HepG2 (cell line): ENCODE results near the gene GATAD2B. TPM values are rescaled to one million over a fixed set of nuclear protein-coding genes. Genes with fewer than 3 reads are reported as not detected.

Source experiments
- CENPX ChIP-seq: sonication (generic); formaldehyde crosslinking; IDR thresholded peaks from 2 replicates; pipeline ENCODE4 v1.9.0; 2021; ENCODE audit warnings: mild to moderate bottlenecking, missing genetic modification reagents, moderate library complexity
- KDM5B ChIP-seq: sonication (generic); formaldehyde crosslinking; IDR thresholded peaks from 2 replicates; pipeline ENCODE4 v1.4.0; 2020; ENCODE audit warnings: missing genetic modification reagents, mild to moderate bottlenecking, borderline replicate concordance
- KLF11 ChIP-seq: IDR thresholded peaks from 2 replicates; pipeline ENCODE4 v1.6.1; 2016; ENCODE audit warnings: missing compliant biosample characterization
- MYC ChIP-seq: sonication (generic); formaldehyde crosslinking; IDR thresholded peaks from 2 replicates; pipeline ENCODE4 v1.9.0; 2021; ENCODE audit warnings: missing genetic modification reagents, borderline replicate concordance
- NONO ChIP-seq, 2 experiments: fragments of 450-650 bp in 1 of 2; sonication (generic) in 1 of 2; formaldehyde crosslinking in 1 of 2; IDR thresholded peaks in 1 of 2; conservative IDR thresholded peaks in 1 of 2; 2 replicates each; pipeline versions ENCODE4 v1.6.1 to v1.8.0; 2017 to 2022; ENCODE audit warnings: mild to moderate bottlenecking in 1 of 2, missing genetic modification reagents in 1 of 2, moderate library complexity in 1 of 2
- NRL ChIP-seq: sonication (generic); formaldehyde crosslinking; IDR thresholded peaks from 2 replicates; pipeline ENCODE4 v1.5.0; 2020; ENCODE audit warnings: missing genetic modification reagents, mild to moderate bottlenecking, moderate library complexity, borderline replicate concordance
- ZNF350 ChIP-seq: sonication (generic); formaldehyde crosslinking; IDR thresholded peaks from 2 replicates; pipeline ENCODE4 v1.4.0; 2020; ENCODE audit warnings: mild to moderate bottlenecking, low read depth, missing genetic modification reagents, borderline replicate concordance
- ZNF567 ChIP-seq: sonication (generic); formaldehyde crosslinking; IDR thresholded peaks from 2 replicates; pipeline ENCODE4 v1.8.1; 2023; ENCODE audit warnings: mild to moderate bottlenecking, missing genetic modification reagents, borderline replicate concordance
- ZNF589 ChIP-seq: sonication (generic); formaldehyde crosslinking; conservative IDR thresholded peaks from 2 replicates; pipeline ENCODE4 v1.8.0; 2022; ENCODE audit warnings: mild to moderate bottlenecking, moderate library complexity, missing genetic modification reagents
- ZNF639 ChIP-seq: conservative IDR thresholded peaks from 2 replicates; pipeline ENCODE4 v1.6.1; 2018; ENCODE audit warnings: missing genetic modification reagents
- ZNF652 ChIP-seq: IDR thresholded peaks from 2 replicates; pipeline ENCODE4 v1.6.1; 2016; ENCODE audit warnings: low read depth, borderline replicate concordance
- ZNF776 ChIP-seq: sonication (generic); formaldehyde crosslinking; IDR thresholded peaks from 2 replicates; pipeline ENCODE4 v1.4.0; 2020; ENCODE audit warnings: mild to moderate bottlenecking, missing genetic modification reagents
- ZNF780A ChIP-seq: sonication (generic); formaldehyde crosslinking; IDR thresholded peaks from 2 replicates; pipeline ENCODE4 v1.8.0; 2022; ENCODE audit warnings: mild to moderate bottlenecking, missing genetic modification reagents, moderate library complexity
- ZSCAN9 ChIP-seq: IDR thresholded peaks from 2 replicates; pipeline ENCODE4 v1.6.1; 2016; ENCODE audit warnings: borderline replicate concordance
- polyA plus RNA-seq, 8 experiments: library from polyadenylated mRNA; depleted of rRNA in 3 of 8; stranded (reverse) in 7 of 8; unstranded in 1 of 8; fragments of >200 nt; fragmentation: Illumina TruSeq in 4 of 8; extraction: Trizol in 4 of 8; gene quantifications; 2 replicates each; pipeline versions ENCODE4 v1.2.1 to v1.2.3, GENCODE V29; 2011 to 2016; ENCODE audit warnings: low read depth in 4 of 8, missing spikeins in 1 of 8, mixed read lengths in 1 of 8; ENCODE audit not compliant: insufficient read depth in 1 of 8
- total RNA-seq, 5 experiments: library from RNA; depleted of rRNA; stranded (reverse); fragments of >200 nt; fragmentation: Illumina TruSeq; extraction: Trizol; gene quantifications; 2 replicates each; pipeline ENCODE4 v1.2.3, GENCODE V29; 2016; ENCODE audit warnings: low read depth in 1 of 5
- TF ChIP-seq, protein P1 (sequence below): IDR thresholded peaks from 2 replicates; pipeline ENCODE4 v1.6.1; 2018; ENCODE audit warnings: missing genetic modification reagents
- TF ChIP-seq, protein P2 (sequence below): sonication (generic); formaldehyde crosslinking; IDR thresholded peaks from 2 replicates; pipeline ENCODE4 v1.4.0; 2020; ENCODE audit warnings: missing genetic modification reagents
- TF ChIP-seq, protein P3 (sequence below): sonication (generic); formaldehyde crosslinking; IDR thresholded peaks from 2 replicates; pipeline ENCODE4 v1.4.0; 2020; ENCODE audit warnings: missing genetic modification reagents

Gene GATAD2B
- total and polyA plus RNA-seq, 2 of the 13 experiments (the other 11 are each of a cell fraction or from before 2014, with no cell fraction given), result 3.2 to 5.2 TPM

GRCh38 chr1:153922076-153922971 lies 448 bp downstream of the GATAD2B start (continued):
- TF ChIP-seq NONO (IDR thresholded peaks at IDR 0.05), result no peak
- TF ChIP-seq NONO (CRISPR knock-in tag; conservative IDR thresholded peaks at IDR 0.05), result 0 out of 2 replicates have a peak, but pooled peaks have one; percentile 24
- no peak for TF ChIP-seq ZNF780A
- TF ChIP-seq, protein P1, sequence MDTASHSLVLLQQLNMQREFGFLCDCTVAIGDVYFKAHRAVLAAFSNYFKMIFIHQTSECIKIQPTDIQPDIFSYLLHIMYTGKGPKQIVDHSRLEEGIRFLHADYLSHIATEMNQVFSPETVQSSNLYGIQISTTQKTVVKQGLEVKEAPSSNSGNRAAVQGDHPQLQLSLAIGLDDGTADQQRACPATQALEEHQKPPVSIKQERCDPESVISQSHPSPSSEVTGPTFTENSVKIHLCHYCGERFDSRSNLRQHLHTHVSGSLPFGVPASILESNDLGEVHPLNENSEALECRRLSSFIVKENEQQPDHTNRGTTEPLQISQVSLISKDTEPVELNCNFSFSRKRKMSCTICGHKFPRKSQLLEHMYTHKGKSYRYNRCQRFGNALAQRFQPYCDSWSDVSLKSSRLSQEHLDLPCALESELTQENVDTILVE (CRISPR knock-in tag), result 0 out of 2 replicates have a peak, but pooled peaks have one; percentile 33
- TF ChIP-seq KLF11 (CRISPR knock-in tag), result no peak
- no peak for TF ChIP-seq ZNF776 (CRISPR knock-in tag)
- TF ChIP-seq ZNF567 (CRISPR knock-in tag), result no peak
- no peak for TF ChIP-seq NRL (CRISPR knock-in tag)
- TF ChIP-seq ZNF639 (CRISPR knock-in tag), result 0 out of 2 replicates have a peak, but pooled peaks have one; percentile 24
- peak; percentile 62; the same call in 1 of the 2 replicates for TF ChIP-seq MYC (CRISPR knock-in tag)
- TF ChIP-seq ZNF589, result no peak
- TF ChIP-seq, protein P2, sequence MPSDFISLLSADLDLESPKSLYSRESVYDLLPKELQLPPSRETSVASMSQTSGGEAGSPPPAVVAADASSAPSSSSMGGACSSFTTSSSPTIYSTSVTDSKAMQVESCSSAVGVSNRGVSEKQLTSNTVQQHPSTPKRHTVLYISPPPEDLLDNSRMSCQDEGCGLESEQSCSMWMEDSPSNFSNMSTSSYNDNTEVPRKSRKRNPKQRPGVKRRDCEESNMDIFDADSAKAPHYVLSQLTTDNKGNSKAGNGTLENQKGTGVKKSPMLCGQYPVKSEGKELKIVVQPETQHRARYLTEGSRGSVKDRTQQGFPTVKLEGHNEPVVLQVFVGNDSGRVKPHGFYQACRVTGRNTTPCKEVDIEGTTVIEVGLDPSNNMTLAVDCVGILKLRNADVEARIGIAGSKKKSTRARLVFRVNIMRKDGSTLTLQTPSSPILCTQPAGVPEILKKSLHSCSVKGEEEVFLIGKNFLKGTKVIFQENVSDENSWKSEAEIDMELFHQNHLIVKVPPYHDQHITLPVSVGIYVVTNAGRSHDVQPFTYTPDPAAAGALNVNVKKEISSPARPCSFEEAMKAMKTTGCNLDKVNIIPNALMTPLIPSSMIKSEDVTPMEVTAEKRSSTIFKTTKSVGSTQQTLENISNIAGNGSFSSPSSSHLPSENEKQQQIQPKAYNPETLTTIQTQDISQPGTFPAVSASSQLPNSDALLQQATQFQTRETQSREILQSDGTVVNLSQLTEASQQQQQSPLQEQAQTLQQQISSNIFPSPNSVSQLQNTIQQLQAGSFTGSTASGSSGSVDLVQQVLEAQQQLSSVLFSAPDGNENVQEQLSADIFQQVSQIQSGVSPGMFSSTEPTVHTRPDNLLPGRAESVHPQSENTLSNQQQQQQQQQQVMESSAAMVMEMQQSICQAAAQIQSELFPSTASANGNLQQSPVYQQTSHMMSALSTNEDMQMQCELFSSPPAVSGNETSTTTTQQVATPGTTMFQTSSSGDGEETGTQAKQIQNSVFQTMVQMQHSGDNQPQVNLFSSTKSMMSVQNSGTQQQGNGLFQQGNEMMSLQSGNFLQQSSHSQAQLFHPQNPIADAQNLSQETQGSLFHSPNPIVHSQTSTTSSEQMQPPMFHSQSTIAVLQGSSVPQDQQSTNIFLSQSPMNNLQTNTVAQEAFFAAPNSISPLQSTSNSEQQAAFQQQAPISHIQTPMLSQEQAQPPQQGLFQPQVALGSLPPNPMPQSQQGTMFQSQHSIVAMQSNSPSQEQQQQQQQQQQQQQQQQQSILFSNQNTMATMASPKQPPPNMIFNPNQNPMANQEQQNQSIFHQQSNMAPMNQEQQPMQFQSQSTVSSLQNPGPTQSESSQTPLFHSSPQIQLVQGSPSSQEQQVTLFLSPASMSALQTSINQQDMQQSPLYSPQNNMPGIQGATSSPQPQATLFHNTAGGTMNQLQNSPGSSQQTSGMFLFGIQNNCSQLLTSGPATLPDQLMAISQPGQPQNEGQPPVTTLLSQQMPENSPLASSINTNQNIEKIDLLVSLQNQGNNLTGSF (CRISPR knock-in tag), result no peak
- no peak for TF ChIP-seq CENPX (CRISPR knock-in tag)
- TF ChIP-seq ZSCAN9 (CRISPR knock-in tag), result peak; percentile 4; the same call in 1 of the 2 replicates
- TF ChIP-seq ZNF652 (CRISPR knock-in tag), result peak; percentile 60; the same call in 1 of the 2 replicates
- TF ChIP-seq, protein P3, sequence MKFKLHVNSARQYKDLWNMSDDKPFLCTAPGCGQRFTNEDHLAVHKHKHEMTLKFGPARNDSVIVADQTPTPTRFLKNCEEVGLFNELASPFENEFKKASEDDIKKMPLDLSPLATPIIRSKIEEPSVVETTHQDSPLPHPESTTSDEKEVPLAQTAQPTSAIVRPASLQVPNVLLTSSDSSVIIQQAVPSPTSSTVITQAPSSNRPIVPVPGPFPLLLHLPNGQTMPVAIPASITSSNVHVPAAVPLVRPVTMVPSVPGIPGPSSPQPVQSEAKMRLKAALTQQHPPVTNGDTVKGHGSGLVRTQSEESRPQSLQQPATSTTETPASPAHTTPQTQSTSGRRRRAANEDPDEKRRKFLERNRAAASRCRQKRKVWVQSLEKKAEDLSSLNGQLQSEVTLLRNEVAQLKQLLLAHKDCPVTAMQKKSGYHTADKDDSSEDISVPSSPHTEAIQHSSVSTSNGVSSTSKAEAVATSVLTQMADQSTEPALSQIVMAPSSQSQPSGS (CRISPR knock-in tag), result no peak
- no peak for TF ChIP-seq KDM5B (CRISPR knock-in tag)
- no peak for TF ChIP-seq ZNF350 (CRISPR knock-in tag)
